ENCODE data around the gene MAGOHB. TPM values are rescaled to one million over a fixed set of nuclear protein-coding genes. Genes with fewer than 3 reads are reported as not detected.

MAGOHB gene
- total and polyA plus RNA-seq, 2 of the 13 experiments (the other 11 are each of a cell fraction or from before 2014, with no cell fraction given) = 7.0 to 49.8 TPM

- TF ChIP-seq RARG (CRISPR knock-in tag; IDR thresholded peaks at IDR 0.05; ENCODE audit: low read depth) (0 out of 2 replicates have a peak, but pooled peaks have one; percentile 28), TBL1XR1 (IDR thresholded peaks at IDR 0.05; ENCODE audit: borderline replicate concordance, low read length, partially characterized antibody) (no peak), PCBP1 (IDR thresholded peaks at IDR 0.05; ENCODE audit: borderline replicate concordance, low read depth, low read length) (no peak), ELF4 (CRISPR knock-in tag; IDR thresholded peaks at IDR 0.05; ENCODE audit: borderline replicate concordance) (peak; percentile 69; the same call in 1 of the 2 replicates), ZNF567 (CRISPR knock-in tag; IDR thresholded peaks at IDR 0.05; ENCODE audit: borderline replicate concordance) (no peak), NCOR1 (IDR thresholded peaks at IDR 0.05; ENCODE audit: borderline replicate concordance, low read length) (no peak), SKIL (CRISPR knock-in tag; IDR thresholded peaks at IDR 0.05; ENCODE audit: borderline replicate concordance) (no peak; the same call in 1 of the 2 replicates), ZBTB42 (CRISPR knock-in tag; IDR thresholded peaks at IDR 0.05) (no peak), GATA4 (IDR thresholded peaks at IDR 0.05; ENCODE audit: borderline replicate concordance, low read depth) (no peak), ZNF496 (CRISPR knock-in tag; IDR thresholded peaks at IDR 0.05; ENCODE audit: insufficient replicate concordance) (no peak), SMAD1 (CRISPR knock-in tag; IDR thresholded peaks at IDR 0.05; ENCODE audit: borderline replicate concordance, low read depth) (peak; percentile 55; the same call in 1 of the 2 replicates), SRSF9 (IDR thresholded peaks at IDR 0.05; ENCODE audit: borderline replicate concordance, insufficient read depth, low read depth, low read length, poor library complexity, severe bottlenecking) (no peak), ZNF781 (CRISPR knock-in tag; IDR thresholded peaks at IDR 0.05; ENCODE audit: borderline replicate concordance, not compliant biosample characterization) (peak; percentile 50), ZNF17 (CRISPR knock-in tag; IDR thresholded peaks at IDR 0.05) (no peak), TEF (CRISPR knock-in tag; IDR thresholded peaks at IDR 0.05) (no peak), STAT6 (CRISPR knock-in tag; IDR thresholded peaks at IDR 0.05; ENCODE audit: borderline replicate concordance) (no peak), ZNF770 (CRISPR knock-in tag; IDR thresholded peaks at IDR 0.05) (peak; percentile 45; the same call in 1 of the 2 replicates), PLRG1 (conservative IDR thresholded peaks at IDR 0.05) (no peak), ZNF547 (CRISPR knock-in tag; IDR thresholded peaks at IDR 0.05) (peak; percentile 76)
Measured at GRCh38 chr12:10613349-10614055, at the start of gene MAGOHB (continued).

Data from HepG2 (cell line).